ENCODE data around the gene OR8B4. TPM values are rescaled to one million over a fixed set of nuclear protein-coding genes. Genes with fewer than 3 reads are reported as not detected.

OR8B4 gene
- not detected in 2 replicates for total RNA-seq

GRCh38 chr11:124424384-124424921 is at the start of gene OR8B4:
TSS of gene OR8B4 (minus strand) at chr11:124424871. CDS start at chr11:124424871, 0 bp downstream.

GRCh38 chr11:124445646-124446150 is 21.0 kb upstream of the OR8B4 start, which contains the start of gene OR8B8:
TSS of gene OR8B8 (minus strand) at chr11:124445696. CDS start at chr11:124441085, 4,611 bp downstream.

GRCh38 chr11:124398924-124399323 is 25.7 kb downstream of the OR8B4 start, which contains the start of gene OR8B3:
TSS of gene OR8B3 (minus strand) at chr11:124399024. CDS start at chr11:124397351, 1,673 bp downstream.

GRCh38 chr11:124384399-124384798 is 40.3 kb downstream of the OR8B4 start, which contains the start of gene OR8B2:
TSS of gene OR8B2 (minus strand) at chr11:124384499. CDS start at chr11:124383343, 1,156 bp downstream.

Other genes starting within 250 kb of the OR8B4 start
- not detected in 2 replicates for gene OR10D3, start 241.5 kb downstream of the OR8B4 start, total RNA-seq
- gene OR8G1, start 183.8 kb downstream of the OR8B4 start, total RNA-seq, result not detected in 2 replicates
- not detected in 2 replicates for gene OR8G5, start 168.5 kb downstream of the OR8B4 start, total RNA-seq
- gene OR8D1, start 110.9 kb downstream of the OR8B4 start, total RNA-seq, result not detected in 2 replicates
- gene OR8D2, start 104.7 kb downstream of the OR8B4 start, total RNA-seq, result not detected in 2 replicates
- gene OR8B2, start 40.4 kb downstream of the OR8B4 start, total RNA-seq, result not detected in 2 replicates
- gene OR8B3, start 25.8 kb downstream of the OR8B4 start, total RNA-seq, result not detected in 2 replicates
- gene OR8B8, start 20.8 kb upstream of the OR8B4 start, total RNA-seq, result not detected in 2 replicates
- not detected in 2 replicates for gene OR8B12, start 118.8 kb upstream of the OR8B4 start, total RNA-seq
- not detected in 2 replicates for gene OR8A1, start 145.1 kb upstream of the OR8B4 start, total RNA-seq
- not detected in 2 replicates for gene PANX3, start 186.6 kb upstream of the OR8B4 start, total RNA-seq
- 17.5 and 20.5 TPM in 2 replicates for gene TBRG1, start 198.0 kb upstream of the OR8B4 start, total RNA-seq
- gene SIAE, start 248.9 kb upstream of the OR8B4 start, total RNA-seq, result 8.6 and 15.2 TPM in 2 replicates
- gene SPA17, start 249.0 kb upstream of the OR8B4 start, total RNA-seq, result 16.2 and 19.5 TPM in 2 replicates